Measurements from ENCODE around the gene C1orf146.

Gene C1orf146

DNA sequence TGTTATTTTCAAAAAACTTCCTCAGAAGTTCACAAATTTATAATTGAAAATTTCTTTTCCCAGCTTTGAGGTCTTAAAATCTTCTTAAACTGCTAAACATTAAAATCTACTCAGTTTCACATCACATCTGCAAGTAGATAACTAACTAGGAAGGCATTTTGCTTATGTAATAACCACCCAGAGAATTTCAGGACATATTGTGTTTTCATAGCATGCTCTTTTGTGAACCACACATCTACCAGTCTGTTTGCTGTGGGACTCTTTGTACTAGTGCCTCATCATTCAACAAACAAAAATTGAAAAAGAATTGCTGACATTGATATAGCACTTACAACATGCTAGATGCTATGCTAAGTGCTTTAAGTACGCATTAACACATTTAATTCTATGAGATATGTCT, 31.6 kb upstream of the C1orf146 start:
- no peaks in the 10 kb centered on the region for H3K27me3 ChIP-seq (ENCODE audit: low read depth, low read length)
- no peaks in the 10 kb centered on the region for H3K9me3 ChIP-seq (ENCODE audit: insufficient read depth, low read length)
- H3K36me3 ChIP-seq (replicated peaks; ENCODE audit: low read depth, low read length) = no peaks in the 10 kb centered on the region
- H3K79me2 ChIP-seq (ENCODE audit: low read length) = no peaks in the 10 kb centered on the region
- no peak overlapping the region for H3K9ac ChIP-seq (ENCODE audit: low read length)
- H2AFZ ChIP-seq (ENCODE audit: low read depth, low read length) = no peak overlapping the region
- no peak overlapping the region for H3K4me2 ChIP-seq (ENCODE audit: low read length)
- H3K4me1 ChIP-seq (ENCODE audit: low read length) = no peaks in the 10 kb centered on the region
- H4K20me1 ChIP-seq (ENCODE audit: insufficient read depth, low read length) = no peaks in the 10 kb centered on the region
- TF ChIP-seq EZH2phosphoT487 (IDR thresholded peaks at IDR 0.05; ENCODE audit: low read depth) = no peak
- TF ChIP-seq, protein P1, sequence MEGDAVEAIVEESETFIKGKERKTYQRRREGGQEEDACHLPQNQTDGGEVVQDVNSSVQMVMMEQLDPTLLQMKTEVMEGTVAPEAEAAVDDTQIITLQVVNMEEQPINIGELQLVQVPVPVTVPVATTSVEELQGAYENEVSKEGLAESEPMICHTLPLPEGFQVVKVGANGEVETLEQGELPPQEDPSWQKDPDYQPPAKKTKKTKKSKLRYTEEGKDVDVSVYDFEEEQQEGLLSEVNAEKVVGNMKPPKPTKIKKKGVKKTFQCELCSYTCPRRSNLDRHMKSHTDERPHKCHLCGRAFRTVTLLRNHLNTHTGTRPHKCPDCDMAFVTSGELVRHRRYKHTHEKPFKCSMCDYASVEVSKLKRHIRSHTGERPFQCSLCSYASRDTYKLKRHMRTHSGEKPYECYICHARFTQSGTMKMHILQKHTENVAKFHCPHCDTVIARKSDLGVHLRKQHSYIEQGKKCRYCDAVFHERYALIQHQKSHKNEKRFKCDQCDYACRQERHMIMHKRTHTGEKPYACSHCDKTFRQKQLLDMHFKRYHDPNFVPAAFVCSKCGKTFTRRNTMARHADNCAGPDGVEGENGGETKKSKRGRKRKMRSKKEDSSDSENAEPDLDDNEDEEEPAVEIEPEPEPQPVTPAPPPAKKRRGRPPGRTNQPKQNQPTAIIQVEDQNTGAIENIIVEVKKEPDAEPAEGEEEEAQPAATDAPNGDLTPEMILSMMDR (IDR thresholded peaks at IDR 0.05; ENCODE audit: low read depth, low read length) = no peak
- H3K4me3 ChIP-seq (ENCODE audit: low read length) = no peak overlapping the region
- H3K27ac ChIP-seq (ENCODE audit: low read length) = no peak overlapping the region

GRCh38 chr1:92188436-92189255, 29.1 kb upstream of the C1orf146 start:
- Histone ChIP-seq H3K9ac (ENCODE audit: low read length) (no peak overlapping the region), H3K4me2 (ENCODE audit: low read length) (no peak overlapping the region), H3K4me3 (ENCODE audit: low read length) (no peak overlapping the region), H3K4me1 (ENCODE audit: low read length) (no peaks in the 10 kb centered on the region), H3K27me3 (ENCODE audit: low read depth, low read length) (no peaks in the 10 kb centered on the region), H3K9me3 (ENCODE audit: insufficient read depth, low read length) (no peaks in the 10 kb centered on the region), H2AFZ (ENCODE audit: low read depth, low read length) (no peak overlapping the region), H3K36me3 (replicated peaks; ENCODE audit: low read depth, low read length) (no peaks in the 10 kb centered on the region), H3K27ac (ENCODE audit: low read length) (no peak overlapping the region), H3K79me2 (ENCODE audit: low read length) (no peaks in the 10 kb centered on the region), H4K20me1 (ENCODE audit: insufficient read depth, low read length) (no peaks in the 10 kb centered on the region)
- TF ChIP-seq, protein P1 (IDR thresholded peaks at IDR 0.05; ENCODE audit: low read depth, low read length) = no peak
- TF ChIP-seq EZH2phosphoT487 (IDR thresholded peaks at IDR 0.05; ENCODE audit: low read depth) = no peak

- Histone ChIP-seq H3K4me1 (ENCODE audit: low read length) (no peaks in the 10 kb centered on the region), H2AFZ (ENCODE audit: low read depth, low read length) (no peak overlapping the region), H4K20me1 (ENCODE audit: insufficient read depth, low read length) (no peaks in the 10 kb centered on the region), H3K4me2 (ENCODE audit: low read length) (no peak overlapping the region), H3K9me3 (ENCODE audit: insufficient read depth, low read length) (no peaks in the 10 kb centered on the region), H3K36me3 (replicated peaks; ENCODE audit: low read depth, low read length) (no peaks in the 10 kb centered on the region), H3K27me3 (ENCODE audit: low read depth, low read length) (no peaks in the 10 kb centered on the region), H3K27ac (ENCODE audit: low read length) (no peak overlapping the region), H3K9ac (ENCODE audit: low read length) (no peak overlapping the region), H3K4me3 (ENCODE audit: low read length) (no peak overlapping the region), H3K79me2 (ENCODE audit: low read length) (no peaks in the 10 kb centered on the region)
- no peak for TF ChIP-seq EZH2phosphoT487 (IDR thresholded peaks at IDR 0.05; ENCODE audit: low read depth)
- TF ChIP-seq, protein P1 (IDR thresholded peaks at IDR 0.05; ENCODE audit: low read depth, low read length) = no peak
These were observed 26.0 kb upstream of the C1orf146 start for GRCh38 chr1:92191726-92192125.

GRCh38 chr1:92192246-92192645, 25.5 kb upstream of the C1orf146 start:
- no peak overlapping the region for H3K4me2 ChIP-seq (ENCODE audit: low read length)
- H3K9ac ChIP-seq (ENCODE audit: low read length) = no peak overlapping the region
- TF ChIP-seq, protein P1 (IDR thresholded peaks at IDR 0.05; ENCODE audit: low read depth, low read length) = no peak
- TF ChIP-seq EZH2phosphoT487 (IDR thresholded peaks at IDR 0.05; ENCODE audit: low read depth) = no peak
- H3K36me3 ChIP-seq (replicated peaks; ENCODE audit: low read depth, low read length) = no peaks in the 10 kb centered on the region
- no peaks in the 10 kb centered on the region for H3K4me1 ChIP-seq (ENCODE audit: low read length)
- H4K20me1 ChIP-seq (ENCODE audit: insufficient read depth, low read length) = no peaks in the 10 kb centered on the region
- no peak overlapping the region for H2AFZ ChIP-seq (ENCODE audit: low read depth, low read length)
- H3K79me2 ChIP-seq (ENCODE audit: low read length) = no peaks in the 10 kb centered on the region
- H3K4me3 ChIP-seq (ENCODE audit: low read length) = no peak overlapping the region
- no peaks in the 10 kb centered on the region for H3K27me3 ChIP-seq (ENCODE audit: low read depth, low read length)
- H3K27ac ChIP-seq (ENCODE audit: low read length) = no peak overlapping the region
- H3K9me3 ChIP-seq (ENCODE audit: insufficient read depth, low read length) = no peaks in the 10 kb centered on the region

All from OCI-LY3 (cell line).